NCI-H345 treated with DMSO at 0.1 percent for 48 hours (cell line): ENCODE measurements around the gene SENP8.
"Not testable (repeated sequence)": the region's sequence is repeated elsewhere in the genome, so short reads cannot be mapped to it uniquely, and the experiment has no call there.

Source experiments
- DNase-seq: peaks from one replicate; lab custom pipeline; 2025; ENCODE audit not compliant: unreplicated experiment; lab: John Stamatoyannopoulos, UW

The SENP8 gene

GRCh38 chr15:72118017-72118978, at the start of gene SENP8, which contains the start of gene MYO9A:
SENP8 (plus strand) TSS chr15:72118403; CDS start chr15:72139624, 21,221 bp downstream.
MYO9A (minus strand) TSS chr15:72118150; CDS start chr15:72046563, 71,587 bp downstream.
- peak; percentile 88 for DNase-seq

- DNase-seq: no peak
These were observed 49.3 kb upstream of the SENP8 start for GRCh38 chr15:72068856-72069255.

DNA sequence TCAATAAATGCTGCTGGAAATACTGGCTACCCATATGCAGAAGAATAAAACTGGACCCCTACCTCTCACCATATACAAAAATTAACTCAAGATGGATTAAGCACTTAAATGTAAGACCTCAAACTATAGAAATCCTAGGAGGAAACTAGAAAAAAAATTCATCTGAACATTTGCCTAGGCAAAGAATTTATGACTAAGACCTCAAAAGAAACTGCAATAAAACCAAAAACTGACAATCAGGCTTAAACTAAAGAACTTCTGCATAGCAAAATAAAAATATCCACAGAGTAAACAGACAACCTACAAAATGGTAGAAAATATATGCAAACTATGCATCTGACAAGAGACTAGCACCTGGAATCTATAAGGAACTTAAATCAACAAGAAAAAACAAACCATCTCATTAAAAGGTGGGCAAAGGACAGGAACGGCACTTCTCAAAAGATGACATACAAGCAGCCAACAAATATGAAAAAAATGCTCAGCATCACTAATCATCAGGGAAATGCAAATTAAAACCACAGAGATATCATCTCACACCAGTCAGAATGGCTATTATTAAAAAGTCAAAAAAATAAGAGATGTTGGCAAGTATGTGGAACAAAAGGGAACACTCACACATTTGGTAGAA, 47.3 kb upstream of the SENP8 start:
- DNase-seq: no peak

- not testable (repeated sequence) for DNase-seq
These were observed 46.8 kb upstream of the SENP8 start for GRCh38 chr15:72071448-72071825.

GRCh38 chr15:72074335-72075060, 43.7 kb upstream of the SENP8 start:
- no peak for DNase-seq

DNA sequence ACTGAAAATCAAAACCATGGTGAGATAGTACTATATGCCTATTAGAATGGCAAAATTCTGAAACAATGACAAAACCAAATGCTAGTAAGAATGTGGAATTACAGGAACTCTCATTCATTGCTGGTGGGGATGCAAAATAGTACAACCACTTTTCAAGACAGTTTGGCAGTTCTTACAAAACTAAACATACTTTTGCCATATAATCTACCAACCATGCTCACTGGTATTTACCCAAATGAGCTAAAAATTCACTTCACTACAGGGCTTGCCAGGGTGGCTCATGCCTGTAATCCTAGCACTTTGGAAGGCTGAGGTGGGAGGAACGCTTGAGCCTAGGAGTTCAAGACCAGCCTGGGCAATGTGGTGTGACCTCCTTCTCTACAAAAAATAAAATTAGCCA, 40.3 kb upstream of the SENP8 start:
- no peak for DNase-seq

DNA sequence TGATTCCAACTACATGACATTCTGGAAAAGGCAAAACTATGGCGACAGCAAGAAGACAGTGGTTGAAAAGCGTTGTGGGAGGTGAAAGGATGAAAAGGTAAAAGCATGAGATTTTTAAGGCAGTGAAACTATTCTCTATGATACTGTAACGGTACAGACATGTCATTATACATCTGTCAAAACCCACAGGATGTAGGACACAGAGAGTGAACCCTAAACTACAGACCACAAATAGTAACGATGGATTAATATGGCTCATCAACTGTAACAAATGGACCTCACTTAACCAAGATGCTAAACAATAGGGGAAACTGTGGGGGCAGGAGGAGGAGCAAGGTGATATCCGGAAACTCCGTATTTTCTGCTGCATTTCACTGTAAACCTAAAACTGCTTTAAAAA, 39.3 kb upstream of the SENP8 start:
- DNase-seq: no peak

DNA sequence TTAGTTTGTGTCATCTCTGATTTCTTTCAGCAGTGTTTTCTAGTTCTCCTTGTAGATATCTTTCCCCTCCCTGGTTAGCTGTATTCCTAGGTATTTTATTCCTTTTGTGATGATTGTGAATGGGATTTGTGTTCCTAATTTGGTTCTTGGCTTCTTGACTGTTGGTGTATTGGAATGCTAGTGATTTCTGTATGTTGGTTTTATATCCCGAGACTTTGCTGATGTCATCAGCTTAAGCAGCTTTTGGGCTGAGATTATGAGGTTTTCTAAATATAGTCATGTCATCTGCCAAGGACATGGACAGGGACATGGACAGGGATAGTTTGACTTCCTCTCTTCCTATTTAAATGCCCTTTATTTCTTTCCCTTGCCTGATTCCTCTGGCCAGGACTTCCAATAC, 36.0 kb upstream of the SENP8 start:
- no peak for DNase-seq

DNA sequence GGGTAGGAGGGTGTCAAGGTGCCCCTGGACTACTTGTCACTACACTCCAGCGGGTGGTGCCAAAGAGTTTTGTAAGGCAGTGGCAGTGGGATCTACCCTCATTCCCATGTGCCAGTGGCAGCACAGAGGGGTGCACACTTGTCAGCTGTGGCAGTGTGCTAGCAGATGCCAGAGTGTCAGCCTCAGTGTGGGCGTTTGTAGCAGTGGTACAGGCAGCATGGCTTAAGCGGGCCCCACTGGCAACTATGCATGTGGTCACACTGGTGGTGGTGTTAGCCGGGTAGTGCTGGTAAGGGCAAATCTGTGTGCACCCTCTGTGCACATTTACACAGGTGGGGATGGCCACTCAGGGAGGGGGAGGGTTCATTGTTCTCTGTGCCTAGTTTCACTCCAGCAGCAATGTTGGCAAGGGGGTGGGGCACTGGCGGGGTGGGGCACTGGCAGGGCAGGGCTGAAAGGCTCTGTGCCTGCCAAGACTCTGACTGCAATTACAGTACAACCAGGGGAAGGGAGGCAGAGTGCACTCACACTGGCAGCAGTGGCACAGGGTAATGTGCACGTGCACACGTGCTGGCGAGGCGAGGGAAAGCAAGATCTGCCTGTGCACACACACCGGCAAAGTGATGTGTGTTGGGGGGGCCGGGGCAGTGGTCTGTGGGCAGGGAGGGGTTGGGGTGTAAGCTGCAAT, 32.0 kb upstream of the SENP8 start:
- no peak for DNase-seq

GRCh38 chr15:72086920-72087648, 31.1 kb upstream of the SENP8 start:
- DNase-seq: no peak

DNA sequence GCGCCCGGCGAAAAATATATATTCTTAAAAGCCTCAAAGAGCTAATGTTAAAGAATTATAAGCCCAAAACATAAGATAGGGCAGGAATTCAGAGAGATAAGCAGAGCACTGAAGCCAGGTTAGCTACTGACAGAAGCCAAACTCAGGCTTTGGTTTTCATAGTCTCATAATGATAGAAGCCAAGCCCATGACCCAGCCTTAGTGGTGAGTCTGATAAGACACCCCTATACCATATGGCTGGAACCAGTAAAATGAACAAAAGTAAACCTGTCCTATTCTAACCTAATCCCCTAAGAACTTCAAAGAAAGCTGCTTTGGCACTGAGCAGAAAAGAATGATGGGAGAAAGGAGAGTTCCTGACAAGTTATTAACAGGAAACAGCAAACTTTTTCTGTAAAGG, 26.2 kb upstream of the SENP8 start:
- DNase-seq: no peak

GRCh38 chr15:72092691-72093090, 25.5 kb upstream of the SENP8 start:
- DNase-seq: no peak

DNA sequence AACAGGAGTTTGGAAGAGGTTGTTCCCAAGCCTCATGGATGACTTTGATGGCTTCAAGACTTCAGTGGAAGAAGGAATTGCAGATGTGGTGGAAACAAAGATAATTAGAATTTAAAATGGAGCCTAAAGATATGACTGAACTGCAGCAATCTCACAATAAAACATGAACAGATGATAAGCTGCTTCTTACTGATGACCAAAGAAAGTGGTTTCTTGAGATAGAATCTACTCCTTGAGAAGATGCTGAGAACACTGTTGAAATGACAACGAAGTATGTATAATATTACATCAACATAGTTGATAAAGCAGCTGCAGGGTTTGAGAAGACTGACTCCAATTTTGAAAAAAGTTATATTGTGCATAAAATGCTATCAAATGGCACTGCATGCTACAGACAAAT, 21.4 kb upstream of the SENP8 start:
- no peak for DNase-seq

DNA sequence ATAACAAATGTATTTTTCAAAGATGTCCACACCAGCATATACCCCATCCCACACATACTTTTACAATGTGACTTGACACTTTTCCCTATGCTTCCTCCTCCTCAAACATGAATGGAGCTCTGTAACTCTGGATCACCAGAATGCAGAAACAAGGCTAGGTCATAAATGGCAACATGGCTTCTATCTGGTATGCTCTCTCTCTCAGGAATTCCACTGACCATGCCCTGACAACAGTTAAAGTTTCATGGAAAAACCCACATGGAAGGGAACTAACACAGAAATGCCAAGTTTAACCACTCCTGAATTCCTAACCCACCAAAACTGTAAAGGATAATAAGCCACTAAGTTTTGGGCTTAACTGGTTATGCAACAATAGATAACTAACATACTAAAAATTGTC, 20.2 kb upstream of the SENP8 start:
- DNase-seq: no peak

GRCh38 chr15:72099155-72099554, 19.0 kb upstream of the SENP8 start:
- no peak for DNase-seq

DNA sequence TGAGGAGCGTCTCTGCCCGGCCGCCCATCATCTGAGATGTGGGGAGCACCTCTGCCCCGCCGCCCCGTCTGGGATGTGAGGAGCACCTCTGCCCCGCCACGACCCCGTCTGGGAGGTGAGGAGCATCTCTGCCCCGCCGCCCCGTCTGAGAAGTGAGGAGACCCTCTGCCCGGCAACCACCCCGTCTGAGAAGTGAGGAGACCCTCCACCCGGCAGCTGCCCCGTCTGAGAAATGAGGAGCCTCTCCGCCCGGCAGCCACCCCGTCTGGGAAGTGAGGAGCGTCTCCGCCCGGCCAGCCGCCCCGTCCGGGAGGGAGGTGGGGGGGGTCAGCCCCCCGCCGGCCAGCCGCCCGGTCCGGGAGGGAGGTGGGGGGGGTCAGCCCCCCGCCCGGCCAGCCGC, 17.7 kb upstream of the SENP8 start:
- DNase-seq: not testable (repeated sequence)

- DNase-seq: no peak
These were observed 13.1 kb upstream of the SENP8 start for GRCh38 chr15:72105111-72105510.

DNA sequence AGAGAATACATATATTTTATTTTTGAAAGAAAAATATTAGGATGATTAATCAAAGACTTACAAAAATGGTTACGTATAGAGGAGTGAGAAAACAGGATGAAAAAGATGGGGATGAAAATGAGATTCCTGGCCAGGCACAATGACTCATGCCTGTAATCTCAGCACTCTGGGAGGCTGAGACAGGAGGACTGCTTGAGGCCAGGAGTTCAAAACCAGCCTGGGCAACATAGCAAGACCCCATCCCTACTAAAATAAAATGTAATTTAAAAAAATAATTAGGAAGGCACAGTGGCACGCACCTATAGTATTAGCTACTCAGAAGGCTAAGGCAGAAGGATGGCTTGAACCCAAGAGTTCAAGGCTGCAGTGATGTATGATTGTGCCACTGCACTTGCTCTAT, 12.1 kb upstream of the SENP8 start:
- DNase-seq: no peak

DNA sequence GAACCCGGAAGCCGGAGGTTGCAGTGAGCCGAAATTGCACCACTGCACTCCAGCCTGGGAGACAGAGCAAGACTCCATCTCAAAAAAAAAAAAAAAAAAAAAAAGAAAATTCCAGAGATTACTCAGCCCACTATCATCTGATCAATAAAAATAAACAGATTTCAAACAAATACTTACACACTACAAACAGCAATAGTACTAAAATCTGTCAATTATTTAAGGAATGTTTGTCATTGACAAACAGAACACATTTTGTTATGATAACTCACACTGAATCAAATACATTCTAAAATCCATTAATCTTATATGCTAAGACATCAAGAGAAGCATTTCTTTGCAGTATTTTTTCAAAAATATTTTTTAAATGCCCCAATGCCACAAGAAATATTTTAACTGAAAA, 7.8 kb upstream of the SENP8 start:
- DNase-seq: no peak

- DNase-seq: no peak
These were observed 6.1 kb upstream of the SENP8 start for GRCh38 chr15:72112116-72112515.
